Upper lobe of left lung (tissue), 6 donors: Measurements from ENCODE around the gene CTTNBP2. TPM values are rescaled to one million over a fixed set of nuclear protein-coding genes. Genes with fewer than 3 reads are reported as not detected.

Experiments
- ATAC-seq, 2 donors: fragments of 200-7000 bp; cut with Tn5 transposase; one replicate each; pipeline ENCODE4 v1.9.1; 2022; ENCODE audit warnings: mild to moderate bottlenecking in 2 of 2, moderate library complexity in 2 of 2; ENCODE audit not compliant: low FRiP score in 2 of 2
- DNase-seq, 2 donors: peaks; one replicate each; pipeline ENCODE4 v3.0.0-alpha.2; 2019 to 2020
- H3K27ac ChIP-seq, 4 donors: fragments of 200-600 bp; sonication (generic); one replicate each; pipeline ENCODE4 v1.5.1; 2016 to 2019
- H3K27me3 ChIP-seq, 4 donors: fragments of 200-600 bp; sonication (generic); one replicate each; pipeline ENCODE4 v1.5.1; 2017 to 2019
- H3K36me3 ChIP-seq, 4 donors: fragments of 200-600 bp; sonication (generic); one replicate each; pipeline ENCODE4 v1.5.1; 2016 to 2019
- H3K4me1 ChIP-seq, 4 donors: fragments of 200-600 bp; sonication (generic); one replicate each; pipeline ENCODE4 v1.5.1; 2018 to 2019
- H3K4me3 ChIP-seq, 4 donors: fragments of 200-600 bp; sonication (generic); one replicate each; pipeline ENCODE4 v1.5.1; 2017 to 2019; ENCODE audit warnings: mild to moderate bottlenecking in 2 of 4, moderate library complexity in 1 of 4
- H3K9me3 ChIP-seq, 4 donors: fragments of 200-600 bp; sonication (generic); one replicate each; pipeline ENCODE4 v1.5.1; 2018 to 2019
- EP300 ChIP-seq, 4 donors: sonication (generic); formaldehyde crosslinking; IDR thresholded peaks; one replicate each; pipeline ENCODE4 v1.5.1; 2017; ENCODE audit warnings: antibody characterized with exemption in 4 of 4, control low read depth in 2 of 4
- POLR2A ChIP-seq, 4 donors: fragments of 450-650 bp; IDR thresholded peaks; one replicate each; pipeline ENCODE4 v1.5.1; 2016 to 2017; ENCODE audit warnings: antibody characterized with exemption in 4 of 4, mild to moderate bottlenecking in 2 of 4
- POLR2AphosphoS5 ChIP-seq, 2 donors: sonication (generic); formaldehyde crosslinking; IDR thresholded peaks; one replicate each; pipeline ENCODE4 v1.5.1; 2017; ENCODE audit warnings: antibody characterized with exemption in 2 of 2
- WGBS, 2 donors: methylation state at CpG; one replicate each; pipeline ENCODE4 v1.1.5; 2017 to 2018; 5-methylcytosine and 5-hydroxymethylcytosine counted together
- total RNA-seq, 6 donors: library from RNA; depleted of rRNA in 4 of 6; stranded (reverse); fragments of >200 nt in 4 of 6; gene quantifications; one replicate each; pipeline versions ENCODE4 v1.1.0 to v1.2.1, GENCODE V29; 2016 to 2021
- TF ChIP-seq, protein P1 (sequence below), 6 experiments: fragments of 450-650 bp in 4 of 6; fragments of 200-600 bp in 2 of 6; sonication (generic) in 2 of 6; IDR thresholded peaks; one replicate each; pipeline ENCODE4 v1.5.1; 2016 to 2019; ENCODE audit warnings: antibody characterized with exemption in 6 of 6
- donor health status: DM: no; HTN: no; CAD: no; lungs with moderate emphysema.
- donor health status: DM: no; HTN: yes; CAD: no; lungs with severe emphysema.

Gene CTTNBP2
- total RNA-seq, 6 donors from 2014 or later, result 3.3 to 7.0 (median 5.1) TPM

DNA sequence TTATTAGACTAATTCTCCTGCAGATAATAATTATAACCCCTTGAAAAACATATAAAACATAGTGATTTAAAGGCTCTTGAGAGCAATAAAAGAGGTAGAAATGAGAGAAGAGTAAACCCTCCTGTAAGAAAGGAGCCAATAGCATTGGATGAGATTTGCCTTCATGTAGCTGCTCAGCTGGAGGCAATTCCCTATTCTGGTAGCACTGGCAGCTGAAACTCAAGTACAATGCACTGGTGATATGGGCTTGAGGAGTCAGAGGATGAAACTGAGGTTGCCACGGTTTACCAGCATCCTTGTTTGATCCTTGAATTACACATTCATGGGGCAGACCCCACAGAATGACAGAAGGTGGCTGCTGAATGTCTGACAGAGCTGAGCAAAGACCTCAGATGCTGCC lies 76.4 kb downstream of the CTTNBP2 start:
- Histone ChIP-seq H3K27me3 (no peaks in the 10 kb centered on the region), H3K9me3 (no peaks in the 10 kb centered on the region), H3K4me3 (no peak overlapping the region), H3K4me1 (no peaks in the 10 kb centered on the region), H3K36me3 (no peaks in the 10 kb centered on the region), H3K27ac (no peak overlapping the region)
- ATAC-seq (no peak), DNase-seq (no peak)
- TF ChIP-seq, protein P1, sequence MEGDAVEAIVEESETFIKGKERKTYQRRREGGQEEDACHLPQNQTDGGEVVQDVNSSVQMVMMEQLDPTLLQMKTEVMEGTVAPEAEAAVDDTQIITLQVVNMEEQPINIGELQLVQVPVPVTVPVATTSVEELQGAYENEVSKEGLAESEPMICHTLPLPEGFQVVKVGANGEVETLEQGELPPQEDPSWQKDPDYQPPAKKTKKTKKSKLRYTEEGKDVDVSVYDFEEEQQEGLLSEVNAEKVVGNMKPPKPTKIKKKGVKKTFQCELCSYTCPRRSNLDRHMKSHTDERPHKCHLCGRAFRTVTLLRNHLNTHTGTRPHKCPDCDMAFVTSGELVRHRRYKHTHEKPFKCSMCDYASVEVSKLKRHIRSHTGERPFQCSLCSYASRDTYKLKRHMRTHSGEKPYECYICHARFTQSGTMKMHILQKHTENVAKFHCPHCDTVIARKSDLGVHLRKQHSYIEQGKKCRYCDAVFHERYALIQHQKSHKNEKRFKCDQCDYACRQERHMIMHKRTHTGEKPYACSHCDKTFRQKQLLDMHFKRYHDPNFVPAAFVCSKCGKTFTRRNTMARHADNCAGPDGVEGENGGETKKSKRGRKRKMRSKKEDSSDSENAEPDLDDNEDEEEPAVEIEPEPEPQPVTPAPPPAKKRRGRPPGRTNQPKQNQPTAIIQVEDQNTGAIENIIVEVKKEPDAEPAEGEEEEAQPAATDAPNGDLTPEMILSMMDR (IDR thresholded peaks at IDR 0.05), result no peak
- TF ChIP-seq POLR2AphosphoS5 (IDR thresholded peaks at IDR 0.05) (no peak), EP300 (IDR thresholded peaks at IDR 0.05) (no peak), POLR2A (IDR thresholded peaks at IDR 0.05) (no peak)
- 65 to 90% methylated on average over 1 of the region's 1 CpG for WGBS, 2 donors

DNA sequence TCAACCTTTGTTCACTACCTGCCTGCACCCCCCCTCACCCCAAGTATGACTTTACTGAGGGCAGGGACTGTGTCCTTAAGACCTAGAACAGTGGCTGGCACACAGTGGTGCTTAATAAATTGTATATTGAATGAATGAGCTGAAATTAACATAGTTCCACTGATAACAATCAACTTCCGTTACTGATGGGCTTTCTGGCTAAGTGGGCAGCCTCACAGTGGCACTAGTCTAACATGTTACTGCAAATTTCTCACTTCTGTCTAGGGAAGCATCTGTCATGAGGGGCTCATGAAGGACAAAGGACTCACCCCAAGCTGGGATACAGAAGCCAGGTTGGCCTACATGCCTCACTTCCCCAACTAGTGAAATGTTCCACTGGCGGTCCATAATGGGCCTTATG lies 79.3 kb downstream of the CTTNBP2 start:
- Histone ChIP-seq H3K4me3 (no peak overlapping the region), H3K27ac (no peak overlapping the region), H3K27me3 (no peaks in the 10 kb centered on the region), H3K9me3 (no peaks in the 10 kb centered on the region), H3K36me3 (no peaks in the 10 kb centered on the region), H3K4me1 (no peaks in the 10 kb centered on the region)
- DNase-seq (no peak), ATAC-seq (no peak)
- no peak for TF ChIP-seq POLR2AphosphoS5 (IDR thresholded peaks at IDR 0.05)
- TF ChIP-seq POLR2A (IDR thresholded peaks at IDR 0.05), result no peak
- no peak for TF ChIP-seq EP300 (IDR thresholded peaks at IDR 0.05)
- TF ChIP-seq, protein P1 (IDR thresholded peaks at IDR 0.05), result no peak
- 81 to 93% methylated on average over 2 of the region's 2 CpGs for WGBS, 2 donors

DNA sequence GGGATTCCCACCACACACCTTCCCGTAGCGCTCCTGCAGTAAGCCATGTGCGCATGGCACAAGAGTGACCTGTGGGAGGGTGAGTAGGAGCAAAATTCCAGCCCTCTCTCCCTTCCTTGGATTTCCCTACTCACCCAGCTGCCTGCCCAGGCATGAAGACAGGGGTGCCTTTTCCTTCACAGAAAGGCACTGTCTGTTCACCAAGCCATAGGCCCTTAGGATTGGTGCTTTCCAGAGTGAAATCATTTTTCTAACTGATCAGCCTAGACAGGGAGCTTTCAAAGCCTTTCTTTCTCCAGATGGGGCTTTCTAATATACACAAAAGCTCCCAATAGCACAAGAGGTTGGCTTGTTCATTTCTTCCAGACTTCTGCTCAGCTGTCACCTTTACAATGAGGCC lies 79.7 kb downstream of the CTTNBP2 start:
- H3K9me3 ChIP-seq, result no peaks in the 10 kb centered on the region
- TF ChIP-seq POLR2A (IDR thresholded peaks at IDR 0.05) (no peak), POLR2AphosphoS5 (IDR thresholded peaks at IDR 0.05) (no peak), EP300 (IDR thresholded peaks at IDR 0.05) (no peak)
- TF ChIP-seq, protein P1 (IDR thresholded peaks at IDR 0.05), result no peak
- ATAC-seq, result no peak
- H3K4me1 ChIP-seq, result no peaks in the 10 kb centered on the region
- H3K4me3 ChIP-seq, result no peak overlapping the region
- DNase-seq, result no peak
- no peak overlapping the region for H3K27ac ChIP-seq
- 83 to 93% methylated on average over 2 to 3 of the region's 3 CpGs for WGBS, 2 donors
- no peaks in the 10 kb centered on the region for H3K27me3 ChIP-seq
- no peaks in the 10 kb centered on the region for H3K36me3 ChIP-seq

DNA sequence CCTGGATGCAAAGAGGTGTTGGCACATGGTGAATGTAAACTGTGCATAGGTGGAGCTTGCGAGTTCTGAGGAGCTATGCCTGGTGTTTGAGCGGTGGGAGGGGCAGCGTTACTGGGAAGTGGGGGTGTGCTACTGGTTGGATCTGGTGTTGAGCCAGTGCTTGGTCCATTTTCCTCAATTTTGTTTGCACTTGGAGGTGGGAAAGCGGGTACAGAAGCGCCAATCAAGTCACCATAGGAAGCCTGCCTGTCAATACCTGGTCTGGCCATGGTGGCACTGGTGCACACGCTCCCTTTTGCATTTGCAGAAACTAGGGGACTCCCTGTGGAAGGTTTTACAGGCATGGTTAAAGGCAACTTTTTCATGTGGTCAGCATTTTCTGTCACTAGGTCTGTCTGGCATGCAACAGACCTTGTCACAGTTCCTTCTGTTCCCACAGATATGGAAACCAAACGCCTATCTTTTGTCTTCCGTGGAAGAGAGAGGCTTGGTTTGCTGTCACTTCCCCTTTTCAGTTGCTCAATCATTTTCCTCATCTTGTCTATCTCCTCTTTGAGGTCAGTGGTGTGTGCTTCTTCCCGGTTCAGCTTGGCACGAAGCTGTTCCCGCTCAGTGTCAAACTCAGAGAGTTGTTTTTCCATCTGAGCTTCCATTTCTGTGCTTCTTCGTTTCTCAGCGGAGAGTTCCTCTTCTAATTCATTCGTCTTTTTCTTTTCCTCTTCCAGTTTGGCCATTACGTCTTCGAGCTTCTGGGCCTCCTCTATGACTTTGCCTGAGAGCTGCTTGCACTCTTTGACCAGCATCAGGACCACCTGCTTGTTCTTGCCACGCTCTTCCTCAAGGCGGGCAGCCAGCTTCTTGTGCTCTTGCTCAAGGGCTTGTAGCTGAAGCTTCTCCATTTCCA lies 81.1 kb downstream of the CTTNBP2 start:
- no peaks in the 10 kb centered on the region for H3K36me3 ChIP-seq
- H3K27me3 ChIP-seq, result no peaks in the 10 kb centered on the region
- WGBS, 2 donors, result 65 to 78% methylated on average over 18 of the region's 18 CpGs
- peak; percentile 46 to 82 for ATAC-seq
- no peaks in the 10 kb centered on the region for H3K4me1 ChIP-seq
- peak in 1 of 2 donors; percentile 28 for DNase-seq
- H3K9me3 ChIP-seq, result no peaks in the 10 kb centered on the region
- H3K27ac ChIP-seq, result peak overlapping the region in 1 of 4 donors; percentile 27
- H3K4me3 ChIP-seq, result no peak overlapping the region
- TF ChIP-seq, protein P1 (IDR thresholded peaks at IDR 0.05), result no peak
- TF ChIP-seq POLR2AphosphoS5 (IDR thresholded peaks at IDR 0.05) (peak in 1 of 2 donors; percentile 20), EP300 (IDR thresholded peaks at IDR 0.05) (peak in 1 of 4 donors; percentile 20)
